GM23338 (cell line): ENCODE data around the gene PAPPA. TPM values are rescaled to one million over a fixed set of nuclear protein-coding genes. Genes with fewer than 3 reads are reported as not detected.

ENCODE experiments used
- ATAC-seq: fragments of 200-7000 bp; cut with Tn5 transposase; 3 replicates; pipeline ENCODE4 v1.9.1; 2020
- DNase-seq: peaks from one replicate; pipeline ENCODE4 v3.0.0-alpha.2; 2015; ENCODE audit warnings: low spot score
- H2AFZ ChIP-seq: fragments of 200-600 bp; sonication (generic); 2 replicates; pipeline ENCODE4 v1.8.0; 2016; ENCODE audit warnings: antibody characterized with exemption, mild to moderate bottlenecking, moderate library complexity
- H3F3A ChIP-seq: fragments of 200-600 bp; sonication (generic); replicated peaks from 2 replicates; pipeline ENCODE4 v1.8.0; 2017; ENCODE audit warnings: antibody characterized with exemption, mixed run types, low read depth
- H3K27ac ChIP-seq: fragments of 200-600 bp; sonication (generic); 2 replicates; pipeline ENCODE4 v1.6.1; 2016; ENCODE audit warnings: low read depth
- H3K27me3 ChIP-seq: fragments of 200-600 bp; sonication (generic); 2 replicates; pipeline ENCODE4 v1.8.0; 2016; ENCODE audit warnings: mild to moderate bottlenecking, mixed run types, moderate library complexity; ENCODE audit not compliant: insufficient read depth
- H3K36me3 ChIP-seq: fragments of 200-600 bp; sonication (generic); 2 replicates; pipeline ENCODE4 v1.8.0; 2016; ENCODE audit warnings: mild to moderate bottlenecking; ENCODE audit not compliant: insufficient read depth
- H3K4me1 ChIP-seq: fragments of 200-600 bp; sonication (generic); 2 replicates; pipeline ENCODE4 v1.8.0; 2016; ENCODE audit warnings: mild to moderate bottlenecking, moderate library complexity; ENCODE audit not compliant: insufficient read depth
- H3K4me2 ChIP-seq: fragments of 200-600 bp; sonication (generic); 2 replicates; pipeline ENCODE4 v1.7.1; 2017; ENCODE audit warnings: mixed run types
- H3K4me3 ChIP-seq: fragments of 200-600 bp; sonication (generic); 2 replicates; pipeline ENCODE4 v1.6.1; 2016; ENCODE audit warnings: mixed run types
- H3K79me2 ChIP-seq: fragments of 200-600 bp; sonication (generic); replicated peaks from 2 replicates; pipeline ENCODE4 v1.8.0; 2017; ENCODE audit warnings: mild to moderate bottlenecking; ENCODE audit not compliant: insufficient read depth
- H3K9me2 ChIP-seq: fragments of 200-600 bp; sonication (generic); 2 replicates; pipeline ENCODE4 v1.8.0; 2017; ENCODE audit not compliant: insufficient read depth
- H4K20me1 ChIP-seq: fragments of 200-600 bp; sonication (generic); replicated peaks from 2 replicates; pipeline ENCODE4 v1.8.0; 2017; ENCODE audit warnings: mild to moderate bottlenecking; ENCODE audit not compliant: insufficient read depth
- H3K27ac Mint-ChIP-seq: 2 replicates; pipeline ENCODE4 v1.8.0; 2020; ENCODE audit warnings: inconsistent platforms, mild to moderate bottlenecking, moderate library complexity, mixed read lengths
- H3K27me3 Mint-ChIP-seq: 3 replicates; pipeline ENCODE4 v1.8.0; 2022; ENCODE audit warnings: low read depth, mild to moderate bottlenecking, moderate library complexity, mixed read lengths, inconsistent platforms; ENCODE audit not compliant: insufficient read depth, poor library complexity
- H3K36me3 Mint-ChIP-seq: 3 replicates; pipeline ENCODE4 v1.8.0; 2021; ENCODE audit warnings: low read depth, mild to moderate bottlenecking, inconsistent platforms, moderate library complexity, mixed read lengths
- H3K4me1 Mint-ChIP-seq: 3 replicates; pipeline ENCODE4 v1.8.0; 2020; ENCODE audit warnings: mild to moderate bottlenecking, inconsistent platforms, mixed read lengths
- H3K4me3 Mint-ChIP-seq: 3 replicates; pipeline ENCODE4 v1.8.0; 2021; ENCODE audit warnings: moderate library complexity, mild to moderate bottlenecking, inconsistent platforms, mixed read lengths
- H3K9me3 Mint-ChIP-seq: 3 replicates; pipeline ENCODE4 v1.8.0; 2020; ENCODE audit warnings: moderate library complexity, mild to moderate bottlenecking, inconsistent platforms, mixed read lengths
- EZH2phosphoT487 ChIP-seq: fragments of 200-600 bp; sonication (generic); IDR thresholded peaks from one replicate; pipeline ENCODE4 v1.8.1; 2018; ENCODE audit warnings: antibody characterized with exemption; ENCODE audit not compliant: unreplicated experiment
- NANOG ChIP-seq: IDR thresholded peaks from 2 replicates; pipeline ENCODE4 v1.6.1; 2016; ENCODE audit warnings: antibody characterized with exemption, borderline replicate concordance
- POLR2AphosphoS5 ChIP-seq: IDR thresholded peaks from 2 replicates; pipeline ENCODE4 v1.6.1; 2016; ENCODE audit warnings: antibody characterized with exemption, low read depth
- STAT1 ChIP-seq: IDR thresholded peaks from one replicate; pipeline ENCODE4 v1.6.1; 2016; ENCODE audit warnings: antibody characterized with exemption; ENCODE audit not compliant: unreplicated experiment
- ZNF114 ChIP-seq: fragments of 250-450 bp; sonication (Bioruptor Pico); IDR thresholded peaks from 2 replicates; pipeline ENCODE4 v1.5.0; 2020; ENCODE audit warnings: mild to moderate bottlenecking, moderate library complexity
- polyA plus RNA-seq: library from polyadenylated mRNA; unstranded; fragments of >200 nt; fragmentation: Nextera tagmentation; extraction: Ambion mirVana; gene quantifications from 2 replicates; pipeline ENCODE4 v1.2.1, GENCODE V29; 2016
- total RNA-seq: library from RNA; depleted of rRNA; stranded (reverse); fragments of >200 nt; shearing (Covaris generic); gene quantifications from 2 replicates; pipeline ENCODE4 v1.2.3, GENCODE V29; 2014
- TF ChIP-seq, protein P1 (sequence below): IDR thresholded peaks from one replicate; pipeline ENCODE4 v1.6.1; 2018; ENCODE audit warnings: antibody characterized with exemption; ENCODE audit not compliant: unreplicated experiment
- TF ChIP-seq, protein P2 (sequence below), 2 experiments: fragments of 200-600 bp in 1 of 2; sonication (generic) in 1 of 2; conservative IDR thresholded peaks; 2 replicates each; pipeline versions ENCODE4 v1.5.1 to v1.6.1; 2016 to 2017; ENCODE audit warnings: antibody characterized with exemption in 2 of 2, low read depth in 2 of 2, mild to moderate bottlenecking in 2 of 2, moderate library complexity in 1 of 2

The PAPPA gene
- total and polyA plus RNA-seq, 2 experiments from 2014 or later: 0.38 to 0.66 TPM

DNA sequence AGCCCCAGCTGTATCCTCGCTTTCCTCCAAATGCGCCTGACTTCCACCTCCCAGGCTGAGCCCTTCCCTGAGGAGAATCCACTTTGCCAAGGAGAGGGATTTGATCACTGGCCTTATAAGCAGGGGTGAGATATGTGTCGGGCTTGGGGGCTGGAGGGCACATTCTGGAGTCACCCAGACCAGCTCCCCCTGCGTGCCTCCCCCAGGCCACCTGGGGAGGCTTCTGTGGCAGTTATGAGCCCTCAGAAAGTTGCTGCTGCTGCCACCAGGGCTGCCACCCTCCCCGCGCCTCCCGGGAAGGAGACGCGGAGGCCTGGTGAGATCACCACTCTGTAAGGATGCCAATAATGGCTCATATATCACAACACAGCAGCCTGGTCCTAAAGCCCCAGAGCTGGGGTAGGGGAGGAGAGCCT, 211.5 kb downstream of the PAPPA start:
- H3K4me1 ChIP-seq: peaks cover 10% of the 10 kb centered on the region
- no peaks in the 10 kb centered on the region for H3K79me2 ChIP-seq
- no peak overlapping the region for H2AFZ ChIP-seq
- H3K27me3 Mint-ChIP-seq: no peaks in the 10 kb centered on the region
- no peak overlapping the region for H3K4me2 ChIP-seq
- H3K9me3 Mint-ChIP-seq: no peaks in the 10 kb centered on the region
- no peaks in the 10 kb centered on the region for H3K36me3 ChIP-seq
- H3F3A ChIP-seq: no peaks in the 10 kb centered on the region
- no peaks in the 10 kb centered on the region for H3K27me3 ChIP-seq
- no peaks in the 10 kb centered on the region for H3K9me2 ChIP-seq
- no peak overlapping the region for H3K27ac ChIP-seq
- H3K36me3 Mint-ChIP-seq: no peaks in the 10 kb centered on the region
- DNase-seq: peak; percentile 24
- H3K4me3 Mint-ChIP-seq: no peak overlapping the region
- no peaks in the 10 kb centered on the region for H4K20me1 ChIP-seq
- ATAC-seq: peak; percentile 73
- TF ChIP-seq, protein P1, sequence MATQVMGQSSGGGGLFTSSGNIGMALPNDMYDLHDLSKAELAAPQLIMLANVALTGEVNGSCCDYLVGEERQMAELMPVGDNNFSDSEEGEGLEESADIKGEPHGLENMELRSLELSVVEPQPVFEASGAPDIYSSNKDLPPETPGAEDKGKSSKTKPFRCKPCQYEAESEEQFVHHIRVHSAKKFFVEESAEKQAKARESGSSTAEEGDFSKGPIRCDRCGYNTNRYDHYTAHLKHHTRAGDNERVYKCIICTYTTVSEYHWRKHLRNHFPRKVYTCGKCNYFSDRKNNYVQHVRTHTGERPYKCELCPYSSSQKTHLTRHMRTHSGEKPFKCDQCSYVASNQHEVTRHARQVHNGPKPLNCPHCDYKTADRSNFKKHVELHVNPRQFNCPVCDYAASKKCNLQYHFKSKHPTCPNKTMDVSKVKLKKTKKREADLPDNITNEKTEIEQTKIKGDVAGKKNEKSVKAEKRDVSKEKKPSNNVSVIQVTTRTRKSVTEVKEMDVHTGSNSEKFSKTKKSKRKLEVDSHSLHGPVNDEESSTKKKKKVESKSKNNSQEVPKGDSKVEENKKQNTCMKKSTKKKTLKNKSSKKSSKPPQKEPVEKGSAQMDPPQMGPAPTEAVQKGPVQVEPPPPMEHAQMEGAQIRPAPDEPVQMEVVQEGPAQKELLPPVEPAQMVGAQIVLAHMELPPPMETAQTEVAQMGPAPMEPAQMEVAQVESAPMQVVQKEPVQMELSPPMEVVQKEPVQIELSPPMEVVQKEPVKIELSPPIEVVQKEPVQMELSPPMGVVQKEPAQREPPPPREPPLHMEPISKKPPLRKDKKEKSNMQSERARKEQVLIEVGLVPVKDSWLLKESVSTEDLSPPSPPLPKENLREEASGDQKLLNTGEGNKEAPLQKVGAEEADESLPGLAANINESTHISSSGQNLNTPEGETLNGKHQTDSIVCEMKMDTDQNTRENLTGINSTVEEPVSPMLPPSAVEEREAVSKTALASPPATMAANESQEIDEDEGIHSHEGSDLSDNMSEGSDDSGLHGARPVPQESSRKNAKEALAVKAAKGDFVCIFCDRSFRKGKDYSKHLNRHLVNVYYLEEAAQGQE: no peak
- no peak for TF ChIP-seq POLR2AphosphoS5
- peaks cover 15% of the 10 kb centered on the region for H3K4me1 Mint-ChIP-seq
- H3K4me3 ChIP-seq: no peak overlapping the region
- H3K27ac Mint-ChIP-seq: no peak overlapping the region

DNA sequence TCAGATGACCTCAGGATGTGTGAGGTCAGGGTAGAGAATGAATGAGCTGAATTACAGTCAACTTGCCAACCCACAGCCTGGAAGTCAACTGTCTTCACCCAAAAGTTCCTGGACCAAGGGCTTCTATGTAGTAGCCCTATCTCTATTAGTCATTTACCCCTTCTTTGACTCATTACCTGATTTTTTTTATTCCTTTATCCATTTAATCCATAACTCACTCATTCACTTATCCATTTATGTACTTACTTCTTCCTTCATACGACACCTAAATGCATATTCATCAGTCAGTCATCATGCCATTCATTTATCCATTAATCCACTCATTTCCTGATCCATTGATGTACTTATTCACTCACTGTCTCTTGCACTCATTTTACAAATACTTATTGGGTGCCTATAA, 212.7 kb downstream of the PAPPA start:
- no peaks in the 10 kb centered on the region for H3K36me3 ChIP-seq
- TF ChIP-seq, protein P2, sequence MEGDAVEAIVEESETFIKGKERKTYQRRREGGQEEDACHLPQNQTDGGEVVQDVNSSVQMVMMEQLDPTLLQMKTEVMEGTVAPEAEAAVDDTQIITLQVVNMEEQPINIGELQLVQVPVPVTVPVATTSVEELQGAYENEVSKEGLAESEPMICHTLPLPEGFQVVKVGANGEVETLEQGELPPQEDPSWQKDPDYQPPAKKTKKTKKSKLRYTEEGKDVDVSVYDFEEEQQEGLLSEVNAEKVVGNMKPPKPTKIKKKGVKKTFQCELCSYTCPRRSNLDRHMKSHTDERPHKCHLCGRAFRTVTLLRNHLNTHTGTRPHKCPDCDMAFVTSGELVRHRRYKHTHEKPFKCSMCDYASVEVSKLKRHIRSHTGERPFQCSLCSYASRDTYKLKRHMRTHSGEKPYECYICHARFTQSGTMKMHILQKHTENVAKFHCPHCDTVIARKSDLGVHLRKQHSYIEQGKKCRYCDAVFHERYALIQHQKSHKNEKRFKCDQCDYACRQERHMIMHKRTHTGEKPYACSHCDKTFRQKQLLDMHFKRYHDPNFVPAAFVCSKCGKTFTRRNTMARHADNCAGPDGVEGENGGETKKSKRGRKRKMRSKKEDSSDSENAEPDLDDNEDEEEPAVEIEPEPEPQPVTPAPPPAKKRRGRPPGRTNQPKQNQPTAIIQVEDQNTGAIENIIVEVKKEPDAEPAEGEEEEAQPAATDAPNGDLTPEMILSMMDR (conservative IDR thresholded peaks at IDR 0.05; ENCODE audit: low read depth in 2 of 2): no peak
- TF ChIP-seq NANOG (no peak), POLR2AphosphoS5 (no peak), ZNF114 (CRISPR knock-in tag) (no peak), STAT1 (no peak), EZH2phosphoT487 (no peak)
- no peaks in the 10 kb centered on the region for H3K9me3 Mint-ChIP-seq
- H3K9me2 ChIP-seq: no peaks in the 10 kb centered on the region
- no peak overlapping the region for H3K4me2 ChIP-seq
- H3K4me1 Mint-ChIP-seq: peaks cover 9% of the 10 kb centered on the region
- H3K27me3 Mint-ChIP-seq: no peaks in the 10 kb centered on the region
- H3K4me1 ChIP-seq: peaks cover 10% of the 10 kb centered on the region
- no peaks in the 10 kb centered on the region for H3F3A ChIP-seq
- no peak overlapping the region for H3K4me3 ChIP-seq
- ATAC-seq: no peak
- no peak overlapping the region for H3K27ac ChIP-seq
- H3K36me3 Mint-ChIP-seq: no peaks in the 10 kb centered on the region
- H3K79me2 ChIP-seq: no peaks in the 10 kb centered on the region
- no peaks in the 10 kb centered on the region for H4K20me1 ChIP-seq
- H2AFZ ChIP-seq: no peak overlapping the region
- no peak for DNase-seq
- H3K27ac Mint-ChIP-seq: no peak overlapping the region
- no peak overlapping the region for H3K4me3 Mint-ChIP-seq
- H3K27me3 ChIP-seq: no peaks in the 10 kb centered on the region
